MCF 10A (cell line): ENCODE measurements around the gene BATF. TPM values are rescaled to one million over a fixed set of nuclear protein-coding genes. Genes with fewer than 3 reads are reported as not detected.

Source experiments
- BruUV-seq: library from RNA; stranded (reverse); fragments of 400-500 nt; replicated peaks from 2 replicates; lab custom pipeline; 2021; lab: Mats Ljungman, UMichigan
- CTCF ChIA-PET: fragments of 300-600 bp; sonication (Branson Sonifier 250); formaldehyde crosslinking; extraction: SDS; loops from one replicate; lab custom pipeline; 2021; ENCODE audit warnings: antibody characterized with exemption, inconsistent platforms; lab: Yijun Ruan, JAX
- POLR2A ChIA-PET: fragments of 300-600, 350-650 bp; sonication (Branson Sonifier 250); formaldehyde crosslinking; extraction: SDS; loops from one replicate; lab custom pipeline; 2020; ENCODE audit warnings: antibody characterized with exemption, inconsistent platforms; lab: Yijun Ruan, JAX
- DNase-seq: peaks from one replicate; pipeline ENCODE4 v3.0.0-alpha.2; 2018; ENCODE audit not compliant: unreplicated experiment
- H3K27ac Mint-ChIP-seq: one replicate; pipeline ENCODE4 v1.8.0; 2022; ENCODE audit warnings: mild to moderate bottlenecking, low read depth, mixed read lengths; ENCODE audit not compliant: unreplicated experiment
- H3K27me3 Mint-ChIP-seq: one replicate; pipeline ENCODE4 v1.8.0; 2022; ENCODE audit warnings: mixed read lengths; ENCODE audit not compliant: insufficient read depth, unreplicated experiment
- H3K36me3 Mint-ChIP-seq: one replicate; pipeline ENCODE4 v1.8.0; 2022; ENCODE audit warnings: mild to moderate bottlenecking, moderate library complexity, mixed read lengths; ENCODE audit not compliant: insufficient read depth, unreplicated experiment
- H3K4me1 Mint-ChIP-seq: one replicate; pipeline ENCODE4 v1.8.0; 2022; ENCODE audit warnings: mixed read lengths; ENCODE audit not compliant: insufficient read depth, unreplicated experiment
- H3K4me3 Mint-ChIP-seq: one replicate; pipeline ENCODE4 v1.8.0; 2022; ENCODE audit warnings: mild to moderate bottlenecking, moderate library complexity, mixed read lengths; ENCODE audit not compliant: unreplicated experiment
- H3K9me3 Mint-ChIP-seq: one replicate; pipeline ENCODE4 v1.8.0; 2022; ENCODE audit warnings: mixed read lengths; ENCODE audit not compliant: unreplicated experiment
- intact Hi-C: fragments of 100-400 bp; cut with micrococcal nuclease; formaldehyde crosslinking; loops from 2 replicates; pipeline ENCODE4 v1.14.1; 2022
- total RNA-seq: library from RNA; stranded (reverse); gene quantifications from 2 replicates; pipeline ENCODE4 v1.2.3, GENCODE V29; 2022
- TF ChIP-seq, protein P1 (sequence below): fragments of 200-600 bp; IDR thresholded peaks from one replicate; pipeline ENCODE4 v1.8.0; 2022; ENCODE audit warnings: antibody characterized with exemption, mild to moderate bottlenecking; ENCODE audit not compliant: unreplicated experiment

Gene BATF
- total RNA-seq, 1 experiment from 2014 or later = not detected

DNA sequence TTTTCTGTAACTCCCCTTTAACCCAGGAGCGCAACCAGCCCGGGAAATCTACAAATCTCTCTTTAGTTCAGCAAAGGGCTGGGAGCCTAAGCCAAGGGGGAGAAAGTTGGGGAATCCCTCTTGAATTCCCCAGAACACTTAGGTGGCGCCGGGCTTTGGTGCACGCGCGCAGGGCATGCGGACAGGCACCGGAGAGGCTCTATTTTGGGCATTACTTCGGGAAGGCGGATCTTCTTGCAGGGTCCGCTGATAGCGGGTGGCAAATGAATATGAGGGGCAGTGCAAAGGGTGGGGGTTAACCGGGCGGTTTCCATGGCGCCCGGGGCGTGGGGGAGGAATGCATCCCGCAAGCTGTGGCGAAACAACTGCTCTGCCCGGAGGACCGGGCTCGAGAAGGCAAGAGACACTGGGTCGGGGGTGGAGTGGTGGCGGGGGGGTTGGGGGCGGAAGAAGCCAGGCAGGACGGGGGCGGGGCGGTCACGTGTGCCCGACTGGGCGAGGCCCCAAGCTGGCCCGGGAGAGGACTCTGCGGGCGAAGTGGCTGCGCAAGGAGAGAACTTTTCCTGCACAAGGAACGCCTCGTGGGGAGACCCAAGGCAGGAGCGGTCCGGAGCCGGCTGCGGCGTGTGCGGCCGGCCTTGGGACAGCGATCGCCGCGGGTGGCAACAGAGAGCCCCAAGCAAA, 56.0 kb downstream of the BATF start, which contains the start of gene FLVCR2:
FLVCR2 (plus strand) TSS at position 519 of the 684 bp plus-strand sequence. CDS start 353 bp downstream, outside the sequence.
- TF ChIP-seq, protein P1, sequence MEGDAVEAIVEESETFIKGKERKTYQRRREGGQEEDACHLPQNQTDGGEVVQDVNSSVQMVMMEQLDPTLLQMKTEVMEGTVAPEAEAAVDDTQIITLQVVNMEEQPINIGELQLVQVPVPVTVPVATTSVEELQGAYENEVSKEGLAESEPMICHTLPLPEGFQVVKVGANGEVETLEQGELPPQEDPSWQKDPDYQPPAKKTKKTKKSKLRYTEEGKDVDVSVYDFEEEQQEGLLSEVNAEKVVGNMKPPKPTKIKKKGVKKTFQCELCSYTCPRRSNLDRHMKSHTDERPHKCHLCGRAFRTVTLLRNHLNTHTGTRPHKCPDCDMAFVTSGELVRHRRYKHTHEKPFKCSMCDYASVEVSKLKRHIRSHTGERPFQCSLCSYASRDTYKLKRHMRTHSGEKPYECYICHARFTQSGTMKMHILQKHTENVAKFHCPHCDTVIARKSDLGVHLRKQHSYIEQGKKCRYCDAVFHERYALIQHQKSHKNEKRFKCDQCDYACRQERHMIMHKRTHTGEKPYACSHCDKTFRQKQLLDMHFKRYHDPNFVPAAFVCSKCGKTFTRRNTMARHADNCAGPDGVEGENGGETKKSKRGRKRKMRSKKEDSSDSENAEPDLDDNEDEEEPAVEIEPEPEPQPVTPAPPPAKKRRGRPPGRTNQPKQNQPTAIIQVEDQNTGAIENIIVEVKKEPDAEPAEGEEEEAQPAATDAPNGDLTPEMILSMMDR = no peak
- BruUV-seq = no TSS peak
- Mint-ChIP-seq H3K4me3 (no peak within 1 kb of the TSS), H3K36me3 (no peaks in the 10 kb centered on the region), H3K27ac (peak within 1 kb of the TSS; percentile 11), H3K4me1 (no peaks in the 10 kb centered on the region), H3K27me3 (peaks cover 14% of the 10 kb centered on the region), H3K9me3 (no peaks in the 10 kb centered on the region)
- ChIA-PET CTCF (interaction anchor here (0.6 to 13.4 kb wide), 30 partner anchors 9 to 810 kb away, joined by 3 to 470 read pairs (median 5); partner anchors contain the start of genes ERG28, TGFB3 and TTLL5), POLR2A (interaction anchor here (1.0 to 6.0 kb wide), 8 partner anchors 15 to 404 kb away, joined by 3 to 230 read pairs (median 4); partner anchors contain the start of genes ERG28, TGFB3 and TTLL5)
- peak; percentile 72 for DNase-seq
- intact Hi-C loops = loop anchor here (1.0 to 5.0 kb wide), 3 partner anchors 72 to 404 kb away; partner anchors contain the start of gene TGFB3

DNA sequence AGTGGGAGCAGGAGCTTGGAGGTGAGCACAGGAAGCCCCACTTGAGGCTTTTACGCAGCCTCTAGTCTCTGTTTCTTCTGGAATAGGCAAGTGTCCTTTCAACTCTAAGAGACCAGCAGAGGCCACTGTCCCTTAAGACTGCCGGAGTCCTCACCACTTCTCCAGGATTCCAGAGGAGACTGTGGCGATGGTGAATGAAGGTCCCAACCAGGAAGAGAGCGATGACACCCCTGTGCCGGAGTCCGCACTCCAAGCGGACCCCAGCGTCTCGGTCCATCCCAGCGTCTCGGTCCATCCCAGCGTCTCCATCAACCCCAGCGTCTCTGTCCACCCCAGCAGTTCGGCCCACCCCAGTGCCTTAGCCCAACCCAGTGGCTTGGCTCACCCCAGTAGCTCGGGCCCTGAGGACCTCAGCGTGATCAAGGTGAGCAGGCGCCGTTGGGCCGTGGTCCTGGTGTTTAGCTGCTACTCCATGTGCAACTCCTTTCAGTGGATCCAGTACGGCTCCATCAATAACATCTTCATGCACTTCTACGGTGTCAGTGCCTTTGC, 56.6 kb downstream of the BATF start:
- intact Hi-C loops = loop anchor here (1.0 to 5.0 kb wide), 3 partner anchors 71 to 403 kb away; partner anchors contain the start of gene TGFB3
- TF ChIP-seq, protein P1 = no peak
- Mint-ChIP-seq H3K36me3 (no peaks in the 10 kb centered on the region), H3K27me3 (peaks cover 8% of the 10 kb centered on the region), H3K9me3 (no peaks in the 10 kb centered on the region), H3K27ac (no peak overlapping the region), H3K4me3 (no peak overlapping the region), H3K4me1 (no peaks in the 10 kb centered on the region)
- no peak for DNase-seq
- BruUV-seq = no TSS peak
- ChIA-PET CTCF (interaction anchor here (0.6 to 13.4 kb wide), 5 partner anchors 17 to 616 kb away, joined by 3 to 470 read pairs (median 12); partner anchors contain the start of genes ERG28 and TTLL5), POLR2A (interaction anchor here (1.3 to 6.0 kb wide), 2 partner anchors 46 to 74 kb away, joined by 3 to 230 read pairs; partner anchors contain the start of genes ERG28 and TTLL5)

DNA sequence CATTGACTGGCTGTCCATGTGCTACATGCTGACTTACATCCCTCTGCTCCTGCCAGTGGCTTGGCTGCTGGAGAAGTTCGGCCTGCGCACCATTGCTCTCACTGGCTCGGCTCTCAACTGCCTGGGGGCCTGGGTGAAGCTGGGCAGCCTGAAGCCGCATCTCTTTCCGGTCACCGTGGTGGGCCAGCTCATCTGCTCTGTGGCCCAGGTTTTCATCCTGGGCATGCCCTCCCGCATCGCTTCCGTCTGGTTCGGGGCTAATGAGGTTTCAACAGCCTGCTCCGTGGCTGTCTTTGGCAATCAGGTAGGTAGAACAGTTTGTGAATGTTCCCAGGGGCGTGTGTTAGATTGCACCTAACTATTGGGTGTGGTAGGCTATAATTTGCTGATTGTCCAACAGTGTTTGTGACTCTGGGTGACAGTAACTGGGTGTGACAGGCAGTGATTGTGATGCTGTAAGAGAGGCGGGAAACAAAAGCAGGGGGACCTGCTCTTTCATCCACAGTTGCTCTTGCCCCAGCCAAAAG, 57.1 kb downstream of the BATF start:
- peaks cover 2% of the 10 kb centered on the region for H3K27me3 Mint-ChIP-seq
- CTCF ChIA-PET = interaction anchor here (1.1 to 13.4 kb wide), 3 partner anchors 18 to 91 kb away, joined by 3 to 470 read pairs (median 49); partner anchors contain the start of genes ERG28 and TTLL5
- no TSS peak for BruUV-seq

More for the DNA sequence above, 57.1 kb downstream of the BATF start:
- DNase-seq = no peak
- no peaks in the 10 kb centered on the region for H3K36me3 Mint-ChIP-seq
- H3K4me3 Mint-ChIP-seq = no peak overlapping the region
- POLR2A ChIA-PET = interaction anchor here (1.3 to 6.0 kb wide), 2 partner anchors 45 to 73 kb away, joined by 3 to 230 read pairs; partner anchors contain the start of genes ERG28 and TTLL5
- intact Hi-C loops = loop anchor here (5.0 kb wide), 2 partner anchors 133 to 403 kb away; partner anchors contain the start of gene TGFB3
- H3K9me3 Mint-ChIP-seq = no peaks in the 10 kb centered on the region
- no peak overlapping the region for H3K27ac Mint-ChIP-seq
- TF ChIP-seq, protein P1 = no peak
- no peaks in the 10 kb centered on the region for H3K4me1 Mint-ChIP-seq
